ENCODE measurements around the gene OR13C5. TPM values are rescaled to one million over a fixed set of nuclear protein-coding genes. Genes with fewer than 3 reads are reported as not detected.
"Not testable (repeated sequence)": the region's sequence is repeated elsewhere in the genome, so short reads cannot be mapped to it uniquely, and the experiment has no call there.

Gene OR13C5, protein sequence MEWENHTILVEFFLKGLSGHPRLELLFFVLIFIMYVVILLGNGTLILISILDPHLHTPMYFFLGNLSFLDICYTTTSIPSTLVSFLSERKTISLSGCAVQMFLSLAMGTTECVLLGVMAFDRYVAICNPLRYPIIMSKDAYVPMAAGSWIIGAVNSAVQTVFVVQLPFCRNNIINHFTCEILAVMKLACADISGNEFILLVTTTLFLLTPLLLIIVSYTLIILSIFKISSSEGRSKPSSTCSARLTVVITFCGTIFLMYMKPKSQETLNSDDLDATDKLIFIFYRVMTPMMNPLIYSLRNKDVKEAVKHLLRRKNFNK
- total RNA-seq, result not detected

DNA sequence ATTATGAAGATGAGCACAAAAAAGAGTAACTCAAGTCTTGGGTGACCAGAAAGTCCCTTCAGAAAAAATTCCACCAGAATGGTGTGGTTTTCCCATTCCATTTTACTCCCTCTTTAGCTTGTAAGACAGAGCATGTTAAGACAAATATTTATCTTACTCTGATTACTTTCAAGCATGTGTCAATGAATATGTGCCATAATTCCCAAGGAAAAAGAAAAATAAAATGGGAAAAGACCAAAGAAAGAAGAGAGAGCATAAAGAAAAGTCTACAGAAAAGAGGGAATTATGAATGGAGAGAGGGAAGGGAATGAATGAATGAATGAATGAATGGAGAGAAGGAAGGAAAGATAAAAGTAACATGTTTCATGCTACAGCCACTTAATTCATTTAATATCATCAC is at the start of gene OR13C5:
OR13C5 (minus strand) TSS at position 101 of the 400 bp plus-strand sequence; CDS start at position 101, 0 bp downstream.
- ATAC-seq; DNase-seq (ENCODE audit: low spot score); intact Hi-C loops (cut with DNase I): not testable (repeated sequence)

DNA sequence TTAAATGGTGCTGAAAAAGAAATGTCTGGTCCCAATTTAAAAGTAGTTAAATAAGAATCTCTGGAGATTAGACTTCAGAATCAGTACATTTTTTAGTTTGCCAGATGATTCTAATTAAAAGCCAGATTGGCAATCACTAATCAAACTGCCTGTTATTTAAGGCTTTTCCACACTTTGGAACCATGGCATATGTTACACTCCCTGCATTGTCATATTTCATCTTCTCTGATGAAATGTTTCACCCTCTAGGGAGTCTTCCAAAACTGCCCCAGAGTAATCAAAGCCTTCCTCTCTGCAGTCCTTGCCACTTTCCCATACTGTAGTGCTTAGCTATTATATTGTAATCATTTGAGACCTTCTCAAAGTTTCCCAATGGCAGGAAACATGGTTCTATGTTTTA is 36.2 kb upstream of the OR13C5 start:
- DNase-seq (ENCODE audit: low spot score) (no peak), ATAC-seq (no peak)
- intact Hi-C loops (cut with DNase I), result no loop called here

DNA sequence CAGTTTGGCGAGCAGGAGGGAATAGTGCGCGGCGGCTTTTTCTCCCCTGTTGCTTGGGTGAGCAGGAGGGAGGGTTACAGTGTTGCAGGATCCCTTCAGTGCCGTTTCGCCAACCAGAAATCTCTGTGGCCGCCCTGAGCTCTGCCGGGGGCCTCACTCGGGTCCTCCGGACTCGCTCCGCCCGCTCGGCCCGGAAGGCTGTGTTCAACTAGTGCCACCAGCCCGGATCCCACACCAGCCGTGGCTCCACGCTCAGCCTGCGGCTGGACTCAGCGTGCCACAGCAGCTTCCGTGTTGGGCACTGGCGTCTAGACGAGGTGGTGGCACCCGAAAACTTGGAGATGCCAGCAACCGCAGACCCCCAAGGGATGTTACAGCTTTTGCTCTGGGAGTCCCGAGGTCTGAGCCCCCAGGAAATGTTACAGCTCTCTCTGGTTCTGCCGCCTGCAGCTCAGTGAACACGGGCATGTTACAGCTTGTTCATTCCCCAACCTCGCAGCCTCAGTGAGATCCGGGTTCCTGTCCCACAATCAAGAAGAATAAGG is 34.8 kb upstream of the OR13C5 start:
- ATAC-seq (no peak), DNase-seq (ENCODE audit: low spot score) (no peak)
- intact Hi-C loops (cut with DNase I), result no loop called here

DNA sequence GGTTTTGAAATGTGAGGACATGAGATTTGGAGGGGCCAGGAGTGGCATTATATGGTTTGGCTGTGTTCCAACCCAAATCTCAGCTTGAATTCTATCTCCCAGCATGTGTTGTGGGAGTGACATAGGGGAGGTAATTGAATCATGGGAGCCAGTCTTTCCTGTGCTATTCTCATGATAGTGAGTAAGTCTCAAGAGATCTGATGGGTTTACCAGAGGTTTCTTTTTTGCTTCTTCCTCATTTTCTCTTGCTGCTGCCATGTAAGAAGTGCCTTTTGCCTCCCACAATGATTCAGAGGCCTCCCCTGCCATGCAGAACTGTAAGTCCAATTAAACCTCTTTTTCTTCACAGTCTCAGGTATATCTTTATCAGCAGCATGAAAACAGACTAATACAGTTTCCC is 26.8 kb upstream of the OR13C5 start:
- DNase-seq (ENCODE audit: low spot score); ATAC-seq; intact Hi-C loops (cut with DNase I): not testable (repeated sequence)

DNA sequence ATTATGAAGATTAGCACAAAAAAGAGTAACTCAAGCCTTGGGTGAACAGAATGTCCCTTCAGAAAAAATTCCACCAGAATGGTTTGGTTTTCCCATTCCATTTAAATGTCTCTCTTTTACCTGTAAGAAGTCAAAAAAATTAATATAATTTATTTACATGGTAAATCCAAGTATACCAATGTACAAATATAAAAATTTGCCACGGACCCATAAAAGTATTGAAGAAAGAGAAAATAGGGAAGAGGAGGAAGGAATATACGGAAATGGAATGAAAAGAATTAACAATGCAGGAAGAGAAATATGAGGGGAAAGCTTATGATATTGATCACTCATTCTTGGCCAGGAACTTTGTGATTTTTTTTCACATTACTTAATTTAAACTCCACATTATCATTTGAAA is 18.9 kb upstream of the OR13C5 start, which contains the start of gene OR13C9:
OR13C9 (minus strand) TSS at position 101 of the 400 bp plus-strand sequence; CDS start at position 101, 0 bp downstream.
- intact Hi-C loops (cut with DNase I), result no loop called here
- DNase-seq (ENCODE audit: low spot score), result no peak
- ATAC-seq, result no peak

DNA sequence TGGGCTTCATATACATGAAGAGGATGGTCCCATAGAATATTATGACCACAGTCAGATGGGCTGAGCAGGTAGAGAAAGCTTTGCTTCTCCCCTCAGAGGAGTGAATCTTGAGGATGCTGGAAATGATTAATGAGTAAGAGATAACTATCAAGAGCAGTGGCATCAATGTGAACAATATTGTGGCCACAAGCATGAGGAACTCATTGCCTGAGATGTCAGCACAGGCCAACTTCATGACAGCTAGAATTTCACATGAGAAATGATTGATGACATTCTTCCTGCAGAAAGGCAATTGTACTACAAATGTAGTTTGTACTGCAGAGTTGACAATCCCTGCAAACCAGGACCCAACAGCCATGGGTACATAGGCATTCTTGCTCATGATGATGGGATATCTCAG is 18.2 kb upstream of the OR13C5 start:
- intact Hi-C loops (cut with DNase I), result no loop called here
- no peak for ATAC-seq
- DNase-seq (ENCODE audit: low spot score), result no peak

DNA sequence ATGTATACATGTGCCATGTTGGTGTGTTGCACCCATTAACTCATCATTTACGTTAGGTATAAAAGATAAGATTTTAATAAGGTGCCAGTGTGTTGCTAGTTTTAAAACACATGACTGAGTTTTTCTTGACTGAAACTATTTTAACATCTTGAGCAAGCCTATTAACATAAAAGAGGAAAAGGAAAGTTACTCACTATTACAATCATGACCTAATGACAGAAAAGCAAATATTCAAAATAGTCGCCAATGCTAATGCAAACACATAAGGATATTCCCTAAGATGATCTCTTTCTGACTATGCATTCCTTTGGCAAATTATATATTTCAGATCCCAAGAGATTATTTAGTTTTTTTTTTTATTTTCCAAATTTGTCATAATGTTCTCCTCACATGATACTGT is 12.0 kb upstream of the OR13C5 start:
- intact Hi-C loops (cut with DNase I), result no loop called here
- ATAC-seq (no peak), DNase-seq (ENCODE audit: low spot score) (no peak)

DNA sequence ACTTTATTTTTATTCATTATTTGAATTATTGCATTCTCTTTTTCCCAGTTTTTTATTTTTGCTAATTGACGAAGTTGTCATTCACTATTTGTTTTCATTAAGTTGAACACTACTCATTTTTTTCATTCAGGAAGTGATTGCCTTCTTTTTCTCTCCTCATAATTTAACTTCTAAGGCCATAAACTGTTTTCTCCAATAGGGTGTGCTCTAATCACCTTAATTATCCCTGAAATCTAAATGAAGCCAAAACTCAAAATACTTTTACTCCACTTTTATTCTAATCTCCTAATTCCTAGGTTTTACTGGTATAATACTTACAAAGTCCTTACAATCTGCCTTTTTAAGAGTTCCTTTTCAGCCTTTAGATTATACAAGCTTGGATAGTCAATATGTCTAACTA is 9.1 kb upstream of the OR13C5 start:
- DNase-seq (ENCODE audit: low spot score), result no peak
- intact Hi-C loops (cut with DNase I), result no loop called here
- no peak for ATAC-seq

DNA sequence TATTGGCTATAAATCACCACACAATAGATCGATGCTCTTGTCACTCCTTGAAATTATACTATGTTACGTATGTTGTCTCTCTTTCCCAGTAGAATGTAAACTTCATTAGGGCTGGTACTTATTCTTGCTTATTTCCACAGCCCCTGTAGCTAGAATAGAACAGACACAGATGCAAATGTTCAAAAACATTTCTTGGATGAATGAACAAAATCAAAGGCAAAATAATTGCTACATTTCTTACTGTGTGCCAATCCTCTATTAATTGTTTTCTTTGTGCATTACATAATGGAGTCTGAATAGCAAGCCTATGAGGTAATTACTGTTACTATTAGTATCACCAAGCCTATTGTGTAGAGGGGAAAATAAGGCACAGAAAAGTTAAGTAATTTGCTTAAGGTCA is 6.9 kb upstream of the OR13C5 start:
- ATAC-seq (no peak), DNase-seq (ENCODE audit: low spot score) (no peak)
- intact Hi-C loops (cut with DNase I), result no loop called here

DNA sequence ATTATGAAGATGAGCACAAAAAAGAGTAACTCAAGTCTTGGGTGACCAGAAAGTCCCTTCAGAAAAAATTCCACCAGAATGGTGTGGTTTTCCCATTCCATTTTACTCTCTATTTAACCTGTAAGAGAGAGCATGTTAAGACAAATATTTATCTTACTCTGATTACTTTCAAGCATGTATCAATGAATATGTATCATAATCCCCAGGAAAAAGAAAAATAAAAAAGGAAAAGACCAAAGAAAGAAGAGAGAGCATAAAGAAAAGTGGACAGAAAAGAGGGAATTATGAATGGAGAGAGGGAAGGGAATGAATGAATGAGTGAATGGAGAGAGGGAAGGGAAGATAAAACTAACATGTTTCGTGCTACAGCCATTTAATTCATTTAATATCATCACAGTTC is 6.3 kb upstream of the OR13C5 start, which contains the start of gene OR13C2:
OR13C2 (minus strand) TSS at position 101 of the 400 bp plus-strand sequence; CDS start at position 101, 0 bp downstream.
- intact Hi-C loops (cut with DNase I); ATAC-seq; DNase-seq (ENCODE audit: low spot score): not testable (repeated sequence)

DNA sequence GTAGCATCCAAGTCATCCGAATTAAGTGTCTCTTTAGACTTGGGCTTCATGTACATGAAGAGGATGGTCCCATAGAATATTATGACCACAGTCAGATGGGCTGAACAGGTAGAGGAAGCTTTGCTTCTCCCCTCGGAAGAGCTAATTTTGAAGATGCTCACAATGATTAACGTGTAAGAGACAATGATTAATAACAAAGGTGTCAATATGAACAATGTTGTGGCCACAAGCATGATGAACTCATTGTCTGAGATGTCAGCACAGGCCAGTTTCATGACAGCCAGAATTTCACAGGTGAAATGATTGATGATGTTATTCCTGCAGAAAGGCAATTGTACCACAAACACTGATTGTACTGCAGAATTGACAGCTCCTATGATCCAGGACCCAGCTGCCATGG is 5.6 kb upstream of the OR13C5 start:
- intact Hi-C loops (cut with DNase I), result no loop called here
- ATAC-seq, result no peak
- DNase-seq (ENCODE audit: low spot score), result no peak

DNA sequence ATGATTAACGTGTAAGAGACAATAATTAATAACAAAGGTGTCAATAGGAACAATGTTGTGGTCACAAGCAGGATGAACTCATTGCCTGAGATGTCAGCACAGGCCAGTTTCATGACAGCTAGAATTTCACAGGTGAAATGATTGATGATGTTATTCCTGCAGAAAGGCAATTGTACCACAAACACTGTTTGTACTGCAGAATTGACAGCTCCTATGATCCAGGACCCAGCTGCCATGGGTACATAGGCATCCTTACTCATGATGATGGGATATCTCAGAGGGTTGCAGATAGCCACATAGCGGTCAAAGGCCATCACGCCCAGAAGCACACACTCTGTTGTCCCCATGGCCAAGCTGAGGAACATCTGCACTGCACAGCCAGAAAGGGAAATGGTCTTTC is 464 bp downstream of the OR13C5 start:
- DNase-seq (ENCODE audit: low spot score); ATAC-seq; intact Hi-C loops (cut with DNase I): not testable (repeated sequence)

DNA sequence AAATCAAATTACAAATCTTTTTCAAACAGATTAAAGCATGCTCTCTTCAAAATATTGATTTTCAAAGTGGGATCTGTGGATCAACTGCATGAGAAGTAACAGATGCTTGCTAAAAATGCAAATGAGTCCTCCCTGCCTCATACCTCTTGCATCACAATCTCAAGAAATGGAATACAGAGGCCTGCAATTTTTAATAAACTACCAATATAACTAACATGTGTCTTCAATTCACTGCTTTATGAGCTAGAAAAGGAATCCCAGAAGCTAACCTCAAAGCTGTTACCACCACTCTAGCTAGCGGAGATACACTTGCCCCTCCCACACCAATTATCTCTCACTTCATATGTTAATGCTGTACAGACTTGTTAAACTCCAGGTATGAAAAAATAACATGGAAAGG is 9.6 kb downstream of the OR13C5 start:
- DNase-seq (ENCODE audit: low spot score) (no peak), ATAC-seq (no peak)
- intact Hi-C loops (cut with DNase I), result no loop called here

DNA sequence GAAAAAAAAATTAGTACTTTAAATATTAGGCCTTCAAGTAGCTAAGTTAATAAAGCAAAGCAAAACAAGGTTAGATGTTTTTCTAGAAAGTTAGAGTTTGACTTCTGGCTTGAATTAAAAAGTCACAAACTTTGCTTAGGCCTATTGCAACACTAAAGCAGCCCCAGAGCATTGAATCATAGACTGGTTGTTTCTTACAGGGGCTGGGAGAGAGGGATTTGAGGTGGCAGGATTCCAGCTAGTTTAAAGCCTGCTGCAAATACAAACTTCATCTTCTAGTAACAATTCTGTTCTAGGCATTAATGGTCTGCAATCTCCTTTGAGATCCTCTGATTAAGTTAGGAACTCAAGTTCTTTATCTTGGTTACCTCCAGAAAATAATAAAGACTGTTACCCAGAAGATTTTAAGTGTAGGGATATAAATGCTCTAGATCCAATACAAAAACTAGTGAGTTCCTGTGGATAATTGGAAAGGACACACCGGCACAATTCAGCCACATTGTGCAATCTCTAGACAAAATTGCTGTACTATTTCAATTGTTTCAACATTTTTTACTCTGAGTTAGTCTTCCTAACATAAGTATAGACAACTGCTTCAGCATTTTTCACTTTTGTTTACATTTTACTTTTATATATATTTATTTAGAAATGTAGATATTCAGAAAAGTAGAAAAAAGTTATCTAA is 12.6 kb downstream of the OR13C5 start:
- DNase-seq (ENCODE audit: low spot score), result no peak
- peak; percentile 96 for ATAC-seq
- intact Hi-C loops (cut with DNase I), result no loop called here

DNA sequence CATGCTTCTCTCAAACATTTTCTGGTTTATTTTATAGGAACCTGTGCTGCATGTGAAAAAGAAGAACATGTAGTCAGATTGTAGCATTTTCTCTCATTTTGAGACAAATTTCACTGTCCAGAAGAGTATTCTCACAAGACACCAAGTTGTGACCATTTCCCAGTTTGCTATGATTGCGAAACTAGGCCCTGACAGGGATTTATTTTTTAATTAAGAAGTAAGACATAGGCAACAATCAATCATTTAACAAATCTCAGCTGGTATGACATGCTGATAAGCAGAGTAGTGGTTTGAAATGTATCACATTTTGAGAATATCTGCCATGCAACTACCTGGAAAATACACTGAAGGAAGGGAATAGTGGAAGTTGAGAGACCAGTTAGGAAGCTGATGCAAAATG is 18.7 kb downstream of the OR13C5 start:
- no peak for ATAC-seq
- no peak for DNase-seq (ENCODE audit: low spot score)
- intact Hi-C loops (cut with DNase I), result no loop called here

DNA sequence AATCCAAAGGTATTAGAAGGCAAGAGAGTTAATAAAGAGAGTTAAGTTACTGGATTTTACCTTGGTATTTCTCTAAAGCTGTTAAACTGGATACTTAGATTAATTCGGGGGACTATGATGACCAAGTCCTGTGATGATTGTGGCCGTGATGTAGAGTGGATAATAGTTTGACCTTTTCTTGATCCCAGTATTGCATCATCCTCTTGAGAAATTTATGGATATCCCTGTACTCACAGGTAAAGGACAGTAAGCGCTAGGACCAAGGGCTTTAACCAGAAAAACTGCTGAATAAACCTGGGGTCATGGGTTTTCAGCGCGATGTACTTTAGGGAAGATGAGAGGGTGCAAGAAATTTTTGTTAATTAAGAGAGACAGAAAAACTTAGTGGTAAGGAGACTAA is 21.9 kb downstream of the OR13C5 start:
- intact Hi-C loops (cut with DNase I), result no loop called here
- ATAC-seq, result no peak
- no peak for DNase-seq (ENCODE audit: low spot score)

DNA sequence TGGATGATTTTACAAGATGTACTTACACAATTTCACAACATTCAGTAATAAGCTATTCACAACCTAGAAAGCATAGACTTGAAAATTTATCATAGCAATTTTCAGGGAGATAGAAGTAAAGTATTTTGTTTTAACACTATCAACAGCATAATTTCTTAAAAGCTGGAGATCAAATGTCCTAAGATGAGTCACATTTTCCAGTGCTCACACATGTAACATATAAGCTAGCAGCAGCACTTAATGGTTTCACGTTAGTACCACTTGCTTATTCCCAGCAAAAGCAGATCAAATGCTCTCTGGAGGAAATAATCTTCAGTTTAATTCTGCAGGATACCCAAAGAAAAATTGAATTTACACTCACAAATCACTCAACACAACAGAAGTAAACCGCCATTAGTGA is 23.8 kb downstream of the OR13C5 start:
- intact Hi-C loops (cut with DNase I), result no loop called here
- ATAC-seq (no peak), DNase-seq (ENCODE audit: low spot score) (no peak)

DNA sequence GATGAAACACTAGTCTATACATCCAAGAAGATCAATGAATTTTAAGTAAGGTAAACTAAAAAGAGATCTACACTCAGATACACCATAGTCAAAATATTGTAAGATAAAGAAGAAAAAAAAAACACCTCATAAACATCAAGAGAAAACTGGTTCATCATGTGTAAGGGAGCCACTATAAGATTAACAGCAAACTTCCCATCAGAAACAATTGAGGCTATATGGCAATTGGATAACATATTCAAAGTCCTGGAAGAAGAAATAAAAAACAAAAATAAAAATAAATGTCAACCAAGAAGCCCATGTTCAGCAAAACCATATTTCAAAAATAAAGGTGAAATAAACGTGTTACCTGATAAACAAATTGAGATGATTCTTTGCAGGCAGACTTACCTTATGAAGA is 26.6 kb downstream of the OR13C5 start:
- ATAC-seq (no peak), DNase-seq (ENCODE audit: low spot score) (no peak)
- intact Hi-C loops (cut with DNase I), result no loop called here

DNA sequence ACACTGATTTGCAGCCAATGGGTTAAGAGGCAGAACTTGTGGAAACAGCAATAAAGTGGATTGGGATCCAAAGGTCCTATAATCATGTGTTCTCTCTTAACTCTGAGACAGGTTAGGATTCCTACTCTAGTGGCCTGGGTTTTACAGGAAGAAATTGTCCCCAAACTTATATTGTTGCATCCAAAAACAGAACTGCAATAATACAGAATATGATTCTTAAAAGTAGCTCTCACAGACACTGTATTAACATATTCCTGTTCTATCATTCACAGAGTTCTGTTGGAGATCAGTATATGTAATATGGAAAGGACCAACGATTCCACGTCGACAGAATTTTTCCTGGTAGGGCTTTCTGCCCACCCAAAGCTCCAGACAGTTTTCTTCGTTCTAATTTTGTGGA is 30.3 kb downstream of the OR13C5 start, which contains the start of gene OR13C8:
OR13C8 (plus strand) TSS at position 301 of the 400 bp plus-strand sequence; CDS start at position 301, 0 bp downstream.
- intact Hi-C loops (cut with DNase I), result no loop called here
- DNase-seq (ENCODE audit: low spot score) (no peak), ATAC-seq (no peak)

DNA sequence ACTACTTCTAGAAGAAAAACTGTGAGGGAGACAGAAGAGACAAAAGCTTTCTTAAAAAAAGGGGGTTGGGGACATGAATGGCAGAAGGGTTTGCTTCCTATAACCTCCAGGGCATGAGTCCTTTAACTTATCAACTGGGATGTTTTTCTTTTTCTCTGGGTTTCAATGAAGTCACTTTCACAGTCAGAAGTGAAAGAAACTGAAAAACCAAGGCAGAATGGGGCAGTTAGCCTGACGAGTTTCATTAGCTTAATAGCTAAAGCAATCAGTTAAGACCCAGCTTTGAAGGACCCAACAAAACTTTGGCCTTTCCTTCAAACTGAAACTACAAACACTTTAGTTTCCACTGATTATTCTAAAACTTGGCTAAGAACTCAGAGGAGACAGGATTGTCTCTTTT is 34.9 kb downstream of the OR13C5 start:
- intact Hi-C loops (cut with DNase I), result no loop called here
- ATAC-seq, result no peak
- DNase-seq (ENCODE audit: low spot score), result no peak
